Midbrain (tissue), 1 donor: ENCODE results near the gene TRAPPC3L.

Experiments
- DNase-seq: peaks from one replicate; lab custom pipeline; 2025; lab: John Stamatoyannopoulos, UW

Gene TRAPPC3L

DNA sequence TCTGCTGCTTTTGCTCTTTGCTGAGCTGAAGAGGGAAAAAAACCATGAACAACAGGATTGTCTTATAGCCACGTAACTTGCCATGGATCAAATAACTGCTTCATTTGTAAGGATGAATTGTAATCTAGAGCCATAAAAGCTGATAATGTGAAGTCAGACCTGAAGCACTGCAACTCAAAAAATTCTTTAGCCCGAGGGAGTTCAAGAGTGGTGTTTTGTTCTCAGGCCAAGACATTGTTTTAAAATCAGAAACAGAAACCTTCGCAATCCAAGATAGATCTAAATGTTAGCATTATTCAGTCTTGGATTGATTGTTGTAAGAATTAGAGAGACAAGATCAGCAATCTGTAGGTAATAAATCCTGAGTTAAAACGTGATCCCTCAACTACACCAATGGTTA, at the start of gene TRAPPC3L:
Gene TRAPPC3L, minus strand, starts transcription at position 34 of the 400 bp plus-strand sequence. CDS start 170 bp downstream, outside the sequence.
- DNase-seq: no peak

DNA sequence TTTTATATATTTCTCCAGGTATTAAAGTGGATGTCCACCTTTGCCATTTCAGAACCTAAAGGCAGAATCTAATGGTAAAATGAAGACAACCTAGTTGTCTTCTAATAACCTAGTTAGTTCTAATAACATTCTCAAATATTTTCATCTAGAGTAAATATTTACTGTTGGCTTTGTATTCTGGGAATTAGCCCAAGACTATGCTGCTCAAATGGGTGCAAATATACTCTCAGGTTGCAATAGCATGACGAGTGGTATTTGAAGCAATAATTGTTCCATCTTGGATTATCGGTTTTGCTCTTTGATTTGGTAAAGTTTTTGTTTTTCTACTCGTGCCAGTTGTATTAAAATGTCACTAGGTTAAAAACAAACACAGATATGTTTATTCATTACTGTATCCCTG, 49.8 kb upstream of the TRAPPC3L start:
- DNase-seq: no peak

DNA sequence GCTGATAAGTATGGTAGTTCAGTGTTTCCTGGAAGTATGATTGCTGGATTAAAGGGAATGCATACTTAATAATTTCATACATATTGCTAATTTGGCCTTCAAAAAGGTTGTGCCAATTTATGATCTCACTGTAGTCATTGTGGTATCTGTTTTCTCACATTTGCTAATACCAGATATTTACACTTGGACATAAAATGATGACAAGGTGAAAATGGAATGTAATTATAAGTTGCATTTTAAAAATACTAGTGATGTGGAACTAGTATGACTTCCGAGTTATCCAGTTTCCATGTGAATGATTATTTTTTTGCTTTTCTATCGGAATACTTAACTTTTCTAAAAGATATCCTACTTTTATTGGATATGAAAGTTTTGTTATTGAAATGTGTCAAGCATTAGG, 41.3 kb upstream of the TRAPPC3L start:
- DNase-seq: no peak

DNA sequence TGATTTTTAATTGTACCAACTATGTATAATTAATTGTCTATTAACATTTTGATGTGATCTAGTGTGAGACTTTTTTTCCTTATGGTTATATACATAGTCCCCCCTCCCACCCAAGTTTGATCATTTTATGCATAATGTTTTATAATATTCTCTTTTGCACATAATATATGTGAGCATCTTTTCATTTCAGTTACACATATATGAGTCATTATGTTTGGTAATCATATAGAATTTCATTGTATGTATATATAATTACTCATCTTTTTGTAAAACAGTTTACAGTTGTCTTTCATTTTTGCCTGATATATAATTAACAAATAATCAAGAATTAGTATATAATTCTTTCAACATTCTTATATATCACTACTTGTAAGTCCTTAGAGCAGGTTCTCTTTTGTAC, 40.8 kb upstream of the TRAPPC3L start:
- DNase-seq: no peak

DNA sequence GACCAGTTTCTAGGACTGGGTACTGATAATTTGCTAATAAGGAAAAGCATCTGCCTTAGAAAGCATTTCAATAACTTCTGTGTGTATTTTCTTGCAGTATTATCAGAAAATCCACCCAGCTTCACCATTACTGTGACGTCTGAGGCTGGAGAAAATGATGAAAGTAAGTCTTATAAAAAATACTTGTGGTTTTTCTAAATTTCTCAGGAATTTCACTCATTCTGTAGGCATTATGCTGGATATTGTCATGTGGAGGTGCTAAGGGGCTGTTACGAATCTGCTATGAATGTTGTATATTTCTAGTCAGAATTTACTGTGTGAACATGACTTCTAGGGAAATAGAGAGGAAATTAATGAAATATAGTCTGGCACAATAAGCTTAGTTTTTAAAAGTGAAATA, 34.7 kb upstream of the TRAPPC3L start:
- DNase-seq: no peak

DNA sequence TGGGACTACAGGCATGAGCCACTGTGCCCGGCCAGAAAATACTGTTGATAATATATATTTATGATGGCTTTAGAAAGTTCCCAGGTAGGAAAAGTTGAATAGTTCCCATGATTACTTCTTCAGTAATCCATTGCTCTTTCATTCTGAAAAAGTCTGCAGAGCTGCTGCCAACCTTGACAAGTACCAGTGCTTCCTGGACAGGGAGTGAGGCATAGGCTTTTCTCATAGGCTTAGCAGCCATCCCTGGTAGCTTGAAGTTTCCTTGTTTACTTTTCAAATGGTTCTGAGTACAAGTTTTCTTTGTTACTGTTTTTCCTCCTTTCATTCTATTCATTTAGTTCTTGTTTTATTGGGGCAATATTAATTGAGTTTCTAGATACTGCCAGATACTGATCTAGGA, 33.7 kb upstream of the TRAPPC3L start:
- DNase-seq: no peak

DNA sequence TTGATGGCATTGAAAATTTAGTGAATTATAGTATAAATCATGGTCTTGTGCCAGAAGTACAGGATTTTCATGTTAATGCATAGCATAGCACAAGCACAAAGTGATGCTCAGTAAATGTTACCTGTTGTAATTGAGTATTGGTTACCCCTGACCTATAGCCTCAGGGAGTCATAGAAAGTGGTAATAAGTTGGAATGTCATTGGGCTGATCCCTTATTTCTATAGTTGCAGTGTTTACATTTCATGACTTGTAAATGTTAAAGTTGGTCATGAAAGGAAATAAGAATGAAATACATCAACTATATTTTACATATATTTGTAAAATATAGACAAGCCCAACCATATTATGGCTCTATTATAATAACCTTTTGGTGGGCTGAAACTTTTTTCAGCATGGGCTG, 32.9 kb upstream of the TRAPPC3L start:
- no peak for DNase-seq

DNA sequence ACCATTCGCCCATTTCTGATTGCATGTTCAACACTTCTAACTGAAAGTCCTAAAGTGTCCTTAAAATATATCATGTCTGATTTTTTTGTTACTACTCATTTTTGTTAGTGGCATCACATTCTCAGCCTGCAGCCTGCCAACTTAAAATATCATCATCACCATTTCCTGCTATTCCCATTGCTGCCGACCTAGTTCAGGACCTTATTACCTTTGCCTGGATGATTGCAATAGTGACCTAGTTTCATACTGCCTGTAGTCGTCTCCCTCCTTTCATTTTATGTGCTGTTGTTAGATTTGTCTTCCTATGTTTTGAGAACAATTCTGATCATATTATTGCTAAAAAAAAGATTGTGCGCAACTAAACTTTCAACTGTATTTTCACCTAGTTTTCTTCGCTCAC, 32.0 kb upstream of the TRAPPC3L start:
- DNase-seq: no peak

DNA sequence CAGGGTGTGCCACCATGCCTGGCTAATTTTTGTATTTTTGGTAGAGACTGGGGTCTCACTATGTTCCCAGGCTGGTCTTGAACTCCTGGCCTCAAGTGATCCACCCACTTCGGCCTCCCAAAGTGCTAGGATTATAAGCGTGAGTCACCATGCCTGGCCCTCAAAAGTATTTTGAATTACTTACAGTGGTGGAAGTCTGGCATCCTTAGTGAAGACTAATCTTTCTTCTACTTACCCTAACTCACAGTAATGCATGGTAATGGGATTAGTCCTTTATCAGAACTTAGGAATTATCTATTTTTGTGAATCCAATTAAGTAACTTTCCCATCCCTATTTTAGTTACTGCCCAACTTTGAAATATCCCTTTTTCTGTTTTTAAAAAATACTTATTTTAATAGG, 29.7 kb upstream of the TRAPPC3L start:
- DNase-seq: no peak

DNA sequence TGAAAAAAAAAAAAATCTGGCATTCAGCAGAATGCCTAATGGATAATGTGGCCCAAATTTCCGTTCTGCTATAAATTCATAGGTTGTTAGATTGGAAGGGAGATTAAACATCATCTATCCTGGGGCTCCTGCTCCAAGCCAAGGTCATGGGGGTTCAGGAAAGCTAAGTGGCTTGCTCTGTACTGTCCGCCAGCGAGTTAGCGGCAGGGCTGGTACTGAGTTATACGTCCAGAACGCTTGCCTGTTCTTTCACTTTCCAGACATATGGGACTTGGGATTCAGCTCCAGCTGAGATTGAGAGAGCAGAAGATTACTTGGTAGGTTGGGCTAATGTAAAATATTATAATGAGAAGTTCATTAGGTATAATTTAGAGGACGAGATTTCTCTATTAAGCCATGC, 26.7 kb upstream of the TRAPPC3L start:
- no peak for DNase-seq

DNA sequence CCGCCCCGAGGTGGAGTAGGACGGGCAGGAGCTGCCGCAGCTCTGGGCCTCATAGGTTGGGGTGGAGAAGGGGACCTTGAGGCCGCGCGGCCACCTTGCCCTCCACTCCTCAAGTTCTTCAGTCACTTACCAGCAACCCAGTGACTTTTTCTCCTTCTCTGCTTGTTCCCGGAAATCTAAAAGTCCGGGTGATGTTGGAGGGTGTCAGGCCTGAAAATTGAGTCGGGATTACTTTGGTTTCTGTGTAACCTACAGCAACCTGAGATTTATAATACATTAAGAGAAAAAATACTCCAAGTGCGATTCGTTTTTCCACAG, 26.2 kb upstream of the TRAPPC3L start:
- no peak for DNase-seq

DNA sequence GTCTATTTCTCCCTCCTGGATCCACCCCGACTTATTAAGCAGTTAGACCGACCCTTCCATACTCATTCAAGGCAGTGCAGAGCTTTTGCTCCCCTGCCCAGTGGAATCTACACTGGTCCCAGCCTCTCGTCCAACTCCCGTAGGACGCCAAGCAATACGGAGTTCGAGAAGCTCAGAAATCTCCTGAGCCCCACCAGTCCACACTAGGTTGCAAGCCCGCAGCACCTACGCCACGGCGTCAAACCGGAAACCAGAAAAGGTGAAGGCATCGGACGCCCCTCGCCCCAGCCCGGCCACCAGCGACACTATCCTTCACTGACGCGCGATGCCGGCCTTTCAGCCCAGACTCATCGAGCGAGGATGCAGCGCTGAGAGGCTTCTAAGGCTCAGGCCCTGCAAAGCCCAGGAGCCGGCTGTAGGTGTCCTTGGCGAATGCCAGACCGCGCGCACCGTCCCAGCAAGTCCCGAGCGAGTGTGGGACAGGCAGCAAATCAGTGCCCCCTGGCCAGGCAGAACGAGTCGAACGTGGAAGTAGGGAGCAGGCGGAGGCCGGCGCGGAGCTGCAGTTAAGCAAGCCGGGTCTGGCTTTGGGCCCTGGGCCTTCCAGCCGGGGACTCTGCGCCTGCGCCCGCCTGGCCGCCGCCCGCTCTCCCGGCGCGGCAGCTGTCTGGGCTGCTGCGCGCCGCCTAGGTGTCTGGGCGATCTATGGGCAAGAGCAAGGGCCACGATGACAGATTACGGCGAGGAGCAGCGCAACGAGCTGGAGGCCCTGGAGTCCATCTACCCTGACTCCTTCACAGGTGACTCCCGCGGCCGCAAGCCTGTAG, 25.6 kb upstream of the TRAPPC3L start, which contains the start of gene RWDD1:
Gene RWDD1, plus strand, starts transcription at position 649 of the 827 bp plus-strand sequence. Its CDS starts 79 bp downstream, at position 728.
- peak; percentile 99 for DNase-seq

DNA sequence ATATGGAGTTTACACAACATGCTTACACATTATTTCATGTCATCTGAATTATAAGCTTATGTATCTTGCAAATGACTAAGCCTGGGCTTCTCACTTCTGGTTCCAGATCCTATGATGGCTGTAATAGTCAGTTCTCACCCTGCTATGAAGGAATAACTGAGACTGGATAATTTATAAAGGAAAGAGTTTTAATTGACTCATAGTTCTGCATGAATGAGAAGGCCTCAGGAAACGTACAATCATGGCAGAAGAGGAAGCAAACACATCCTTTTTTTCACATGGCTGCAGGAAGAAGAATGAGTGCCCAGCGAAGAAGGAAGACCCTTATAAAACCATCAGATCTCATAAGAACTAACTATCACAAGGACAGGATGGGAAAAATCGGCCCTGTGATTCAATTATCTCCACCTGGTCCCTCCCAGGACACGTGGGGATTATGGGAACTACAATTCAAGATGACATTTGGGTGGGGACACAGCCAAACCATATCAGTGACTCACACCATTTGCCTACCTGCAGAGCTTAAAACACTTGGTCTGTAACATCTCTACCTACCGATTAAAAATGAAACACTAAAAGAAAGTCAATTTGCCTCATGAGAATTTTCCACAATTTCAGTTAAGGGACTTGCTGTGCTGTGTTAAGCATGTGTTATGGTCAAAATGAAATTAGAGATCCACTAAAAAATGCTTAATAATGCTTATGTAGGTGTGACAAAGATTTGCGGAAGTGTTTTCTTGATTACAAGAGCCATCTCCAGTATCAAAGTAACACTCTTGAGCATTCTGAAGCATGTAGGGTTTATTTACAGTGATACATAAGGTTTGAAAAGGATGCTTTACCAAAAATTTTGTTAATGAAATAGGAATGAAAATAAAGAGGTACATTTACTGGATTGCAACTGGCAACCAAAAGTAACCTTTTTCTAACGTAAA, 23.6 kb upstream of the TRAPPC3L start:
- no peak for DNase-seq

DNA sequence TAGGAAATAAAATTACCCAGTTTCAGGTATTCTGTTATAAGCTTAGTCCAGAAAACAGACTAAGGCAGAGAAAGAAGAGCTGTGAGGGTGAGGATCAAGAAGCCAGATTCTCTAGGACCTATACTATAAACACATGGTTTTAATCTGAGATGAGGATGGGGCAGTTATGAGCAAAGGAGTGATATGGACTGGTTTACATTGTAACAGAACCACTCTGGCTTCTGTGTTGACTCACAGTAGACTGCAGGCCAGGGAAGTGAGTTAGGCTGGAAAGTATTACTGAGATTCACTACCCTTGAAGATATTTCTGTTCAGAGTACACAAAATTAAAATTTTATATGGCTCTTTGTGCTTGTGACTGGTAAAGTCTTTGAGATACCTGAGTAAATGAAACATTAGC, 22.6 kb upstream of the TRAPPC3L start:
- no peak for DNase-seq

DNA sequence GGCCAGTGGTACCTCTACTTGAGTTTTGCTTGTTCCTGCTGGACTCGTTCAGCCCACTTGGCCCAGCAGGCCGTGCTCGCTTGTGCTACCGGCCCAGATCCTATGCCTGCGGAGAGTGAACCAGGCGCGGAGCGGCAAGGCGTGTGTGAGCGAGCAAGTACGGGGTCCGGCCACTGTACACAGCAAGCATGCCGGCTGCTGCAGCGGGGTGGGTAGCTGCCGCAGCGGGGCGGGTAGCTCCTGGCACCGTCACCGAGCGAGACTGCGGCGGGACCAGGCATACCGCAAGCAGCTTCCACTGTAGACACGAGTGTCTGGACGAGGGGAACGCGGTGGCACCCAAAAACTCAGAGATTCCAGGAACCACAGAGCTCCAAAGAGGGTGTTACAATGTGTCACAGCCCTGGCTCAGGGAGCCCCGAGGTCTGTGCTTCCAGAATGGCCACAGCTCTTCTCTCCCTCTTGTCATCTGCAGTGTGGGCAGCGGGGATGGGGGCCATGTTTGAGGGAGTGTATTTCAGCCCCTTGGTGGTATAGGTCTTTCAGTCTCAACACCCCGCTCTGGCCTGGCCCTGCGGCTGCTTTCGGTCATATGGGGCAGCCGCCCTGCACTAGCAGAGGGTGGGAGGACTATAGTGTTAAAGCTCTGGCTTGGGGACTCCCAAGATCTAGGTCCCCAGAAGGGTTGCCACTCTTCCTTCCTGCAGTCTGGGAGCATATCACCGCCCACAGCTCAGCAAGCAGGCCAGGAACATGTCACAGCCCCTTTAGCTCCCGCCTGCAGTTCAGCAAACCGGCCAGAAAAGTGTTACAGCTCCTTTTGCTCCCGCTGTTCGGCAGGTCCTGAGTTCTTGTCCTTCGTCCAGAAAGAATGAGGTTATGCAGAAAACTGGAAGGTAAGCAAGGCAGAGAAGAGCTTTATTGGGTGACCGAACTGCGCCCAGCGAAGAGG, 19.7 kb upstream of the TRAPPC3L start:
- DNase-seq: peak; percentile 13

DNA sequence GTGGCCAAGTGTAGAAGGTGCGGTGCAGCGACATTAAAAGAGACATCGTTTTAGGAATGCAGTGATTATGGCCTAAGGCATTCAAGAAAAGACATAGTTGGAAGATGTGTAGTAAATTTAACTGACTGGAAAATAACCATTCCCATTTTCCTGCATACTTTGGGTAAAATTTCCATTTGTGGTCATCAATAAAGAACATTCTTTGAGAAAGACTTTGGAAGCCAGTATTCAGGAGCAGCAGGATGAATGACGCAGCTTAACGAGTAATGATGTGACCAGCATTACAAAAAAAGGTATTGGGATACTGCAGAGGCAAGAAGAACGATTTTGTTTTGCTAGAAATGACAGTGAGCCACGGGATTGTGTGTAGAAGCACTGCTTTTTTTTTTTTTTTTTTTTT, 18.8 kb upstream of the TRAPPC3L start:
- DNase-seq: no peak

DNA sequence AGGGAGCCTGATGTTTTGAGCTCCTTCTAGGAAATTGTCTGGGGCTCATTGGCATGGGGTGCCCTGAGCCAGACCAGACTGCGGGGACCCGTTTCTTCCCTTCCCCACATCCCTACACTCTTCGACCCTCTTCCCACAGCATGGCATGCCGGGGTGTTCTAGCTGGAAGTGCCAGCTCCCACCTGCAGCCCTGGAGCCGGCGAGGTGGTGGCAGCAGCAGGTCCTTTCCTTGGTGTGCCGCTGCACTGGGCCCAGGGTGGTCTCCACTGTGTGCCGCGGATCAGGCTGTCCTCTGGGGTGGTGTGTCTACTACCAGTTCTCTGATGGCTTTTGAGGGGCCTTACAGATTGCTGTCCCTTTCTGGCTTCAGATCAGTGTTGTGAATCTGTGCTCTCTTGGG, 18.3 kb upstream of the TRAPPC3L start:
- DNase-seq: no peak

DNA sequence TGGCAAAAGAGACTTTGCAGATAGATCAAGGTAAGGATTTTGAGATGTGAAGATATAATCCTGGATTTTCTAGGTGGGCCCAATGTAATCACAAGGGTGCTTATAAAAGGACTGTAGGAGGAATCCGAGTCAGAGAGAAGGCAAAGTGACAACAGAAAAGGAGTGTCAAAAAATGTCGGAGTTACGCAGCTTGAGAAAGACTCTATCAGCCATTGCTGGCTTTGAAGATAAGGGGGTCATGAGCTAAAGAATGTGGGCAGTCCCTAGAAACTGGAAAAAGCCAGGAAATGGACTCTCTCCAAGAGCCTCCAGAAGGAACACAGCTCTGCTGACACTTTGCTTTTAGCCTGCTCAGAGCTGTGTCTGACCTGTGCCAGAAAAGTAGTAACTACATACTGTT, 17.1 kb upstream of the TRAPPC3L start:
- no peak for DNase-seq

DNA sequence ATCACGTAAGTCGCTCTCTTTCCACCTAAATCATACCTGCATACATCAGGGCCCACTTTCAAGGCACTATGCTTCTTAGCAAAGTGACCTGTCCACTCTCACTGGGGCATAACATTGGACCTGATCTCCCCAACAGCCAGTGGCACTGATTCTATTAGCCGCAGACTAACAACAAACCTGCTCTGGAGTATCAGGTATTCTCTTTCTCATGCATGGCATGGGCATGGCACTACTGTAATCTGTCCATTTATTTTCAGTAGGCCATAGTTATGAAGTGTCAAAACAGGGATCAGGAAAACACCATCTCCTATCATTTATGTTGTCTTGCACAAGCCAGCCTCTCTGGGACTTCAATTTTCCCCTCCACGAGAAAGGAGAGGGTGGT, 16.5 kb upstream of the TRAPPC3L start:
- DNase-seq: no peak

DNA sequence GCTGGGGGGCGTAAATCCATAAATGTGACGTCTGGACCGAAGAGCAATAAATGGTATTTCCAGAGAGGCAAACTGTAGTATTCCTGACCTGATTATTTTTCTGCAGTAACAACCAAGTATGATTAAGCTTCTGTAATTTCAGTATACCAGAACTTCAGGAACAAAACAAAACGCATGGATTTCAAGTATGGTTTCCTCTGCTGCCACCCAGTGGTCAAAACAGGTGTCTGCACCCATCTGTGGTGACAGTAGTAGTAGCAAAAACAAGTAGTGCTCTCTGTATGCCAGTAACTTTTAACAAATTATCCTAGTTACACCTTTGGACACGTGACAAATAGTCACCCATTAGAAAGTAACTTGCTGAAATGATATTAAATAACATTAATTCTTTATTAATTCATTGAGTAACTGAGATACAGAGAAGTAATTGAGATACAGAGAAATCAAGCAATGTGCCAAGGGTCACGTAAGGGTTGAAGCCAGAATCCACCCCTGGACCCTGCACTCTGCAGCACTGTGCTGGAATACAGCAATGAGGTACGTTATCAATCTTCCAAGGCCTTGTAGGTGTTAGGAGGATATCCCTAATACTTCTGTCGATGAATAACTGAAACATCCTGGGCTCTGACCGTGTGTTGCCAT, 16.0 kb upstream of the TRAPPC3L start:
- DNase-seq: peak; percentile 79

DNA sequence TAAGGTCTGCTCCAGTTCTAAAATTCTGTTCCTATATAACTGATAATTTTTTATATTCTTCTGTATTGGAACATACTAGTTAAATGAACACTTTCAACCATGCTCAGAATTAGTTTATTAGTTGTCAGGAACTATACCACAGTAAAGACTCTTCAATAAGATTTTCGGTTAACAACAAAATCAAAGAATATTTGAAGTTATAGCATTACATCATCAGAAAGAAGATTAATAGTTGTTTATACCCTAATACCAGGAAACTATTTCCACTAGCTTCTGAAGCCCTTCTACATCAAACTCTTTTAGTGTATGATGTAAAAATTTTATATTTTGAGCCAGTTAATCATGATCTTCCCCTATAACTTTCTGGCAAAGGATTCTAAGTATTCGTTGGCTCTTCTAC, 14.6 kb upstream of the TRAPPC3L start:
- DNase-seq: no peak
